ENCODE results near the gene FARSB. TPM values are rescaled to one million over a fixed set of nuclear protein-coding genes. Genes with fewer than 3 reads are reported as not detected.

The FARSB gene
- total and polyA plus RNA-seq, 2 donors (not counting 1 experiment from before 2014, with no cell fraction given) = 9.4 to 34.8 TPM

- Histone ChIP-seq H2AFZ (ENCODE audit: low read length) (no peak overlapping the region), H4K20me1 (ENCODE audit: control insufficient read depth, extremely low read depth, insufficient read depth, low read length) (no peaks in the 10 kb centered on the region), H3K9ac (ENCODE audit: insufficient read depth, low read length) (no peak overlapping the region), H3K4me3 (replicated peaks in 1 of 4; ENCODE audit: control extremely low read depth in 1 of 4, insufficient read depth in 1 of 4, low read depth in 3 of 4, low read length in 4 of 4) (no peak overlapping the region), H3K27ac (ENCODE audit: insufficient read depth, low read length) (no peak overlapping the region), H3K4me1 (ENCODE audit: control insufficient read depth, extremely low read depth, insufficient read depth, low read length) (no peaks in the 10 kb centered on the region), H3K36me3 (ENCODE audit: control insufficient read depth, insufficient read depth, low read length) (no peaks in the 10 kb centered on the region), H3K9me3 (ENCODE audit: control insufficient read depth, insufficient read depth, low read depth, low read length) (no peaks in the 10 kb centered on the region), H3K4me2 (ENCODE audit: extremely low read depth, insufficient read depth, low read length) (no peak overlapping the region), H3K27me3 (ENCODE audit: control insufficient read depth, insufficient read depth, low read length) (no peaks in the 10 kb centered on the region), H3K79me2 (ENCODE audit: control insufficient read depth, insufficient read depth, low read length) (no peaks in the 10 kb centered on the region)
- TF ChIP-seq EZH2 (IDR thresholded peaks at IDR 0.05; ENCODE audit: low read length, missing control alignments) (no peak), CTCF (conservative IDR thresholded peaks at IDR 0.05 in 1 of 2, IDR thresholded peaks at IDR 0.05 in 1 of 2; ENCODE audit: low read depth in 1 of 2, low read length in 2 of 2) (no peak)
- DNase-seq (ENCODE audit: low read depth in 2 of 2) = no peak
Measured at GRCh38 chr2:222547083-222547482, 108.8 kb downstream of the FARSB start.

GRCh38 chr2:222545823-222546795 is 109.8 kb downstream of the FARSB start:
- Histone ChIP-seq H4K20me1 (ENCODE audit: control insufficient read depth, extremely low read depth, insufficient read depth, low read length) (no peaks in the 10 kb centered on the region), H3K36me3 (ENCODE audit: control insufficient read depth, insufficient read depth, low read length) (no peaks in the 10 kb centered on the region), H3K4me1 (ENCODE audit: control insufficient read depth, extremely low read depth, insufficient read depth, low read length) (no peaks in the 10 kb centered on the region), H3K4me2 (ENCODE audit: extremely low read depth, insufficient read depth, low read length) (no peak overlapping the region), H3K27me3 (ENCODE audit: control insufficient read depth, insufficient read depth, low read length) (no peaks in the 10 kb centered on the region), H3K79me2 (ENCODE audit: control insufficient read depth, insufficient read depth, low read length) (no peaks in the 10 kb centered on the region), H3K9ac (ENCODE audit: insufficient read depth, low read length) (no peak overlapping the region), H3K27ac (ENCODE audit: insufficient read depth, low read length) (no peak overlapping the region), H3K4me3 (replicated peaks in 1 of 4; ENCODE audit: control extremely low read depth in 1 of 4, insufficient read depth in 1 of 4, low read depth in 3 of 4, low read length in 4 of 4) (no peak overlapping the region), H3K9me3 (ENCODE audit: control insufficient read depth, insufficient read depth, low read depth, low read length) (no peaks in the 10 kb centered on the region), H2AFZ (ENCODE audit: low read length) (no peak overlapping the region)
- no peak for DNase-seq (ENCODE audit: low read depth in 2 of 2)
- TF ChIP-seq CTCF (conservative IDR thresholded peaks at IDR 0.05 in 1 of 2, IDR thresholded peaks at IDR 0.05 in 1 of 2; ENCODE audit: low read depth in 1 of 2, low read length in 2 of 2) (no peak), EZH2 (IDR thresholded peaks at IDR 0.05; ENCODE audit: low read length, missing control alignments) (no peak)

GRCh38 chr2:222544661-222545060 is 111.2 kb downstream of the FARSB start:
- H3K9ac ChIP-seq (ENCODE audit: insufficient read depth, low read length) = no peak overlapping the region
- no peaks in the 10 kb centered on the region for H3K4me1 ChIP-seq (ENCODE audit: control insufficient read depth, extremely low read depth, insufficient read depth, low read length)
- no peaks in the 10 kb centered on the region for H3K36me3 ChIP-seq (ENCODE audit: control insufficient read depth, insufficient read depth, low read length)
- H4K20me1 ChIP-seq (ENCODE audit: control insufficient read depth, extremely low read depth, insufficient read depth, low read length) = no peaks in the 10 kb centered on the region
- H2AFZ ChIP-seq (ENCODE audit: low read length) = no peak overlapping the region
- TF ChIP-seq CTCF (conservative IDR thresholded peaks at IDR 0.05 in 1 of 2, IDR thresholded peaks at IDR 0.05 in 1 of 2; ENCODE audit: low read depth in 1 of 2, low read length in 2 of 2) (no peak), EZH2 (IDR thresholded peaks at IDR 0.05; ENCODE audit: low read length, missing control alignments) (no peak)
- no peaks in the 10 kb centered on the region for H3K27me3 ChIP-seq (ENCODE audit: control insufficient read depth, insufficient read depth, low read length)
- no peak overlapping the region for H3K27ac ChIP-seq (ENCODE audit: insufficient read depth, low read length)
- no peak for DNase-seq (ENCODE audit: low read depth in 2 of 2)
- H3K4me2 ChIP-seq (ENCODE audit: extremely low read depth, insufficient read depth, low read length) = no peak overlapping the region
- H3K9me3 ChIP-seq (ENCODE audit: control insufficient read depth, insufficient read depth, low read depth, low read length) = no peaks in the 10 kb centered on the region
- H3K4me3 ChIP-seq (replicated peaks in 1 of 4; ENCODE audit: control extremely low read depth in 1 of 4, insufficient read depth in 1 of 4, low read depth in 3 of 4, low read length in 4 of 4) = no peak overlapping the region
- H3K79me2 ChIP-seq (ENCODE audit: control insufficient read depth, insufficient read depth, low read length) = no peaks in the 10 kb centered on the region

All from fibroblast of lung (primary cell).